Mammary epithelial cell (primary cell): ENCODE data around the gene INPP4B.

Source experiments
- EZH2 ChIP-seq: IDR thresholded peaks from 2 replicates; pipeline ENCODE4 v1.6.1; 2012; ENCODE audit warnings: low read length, inconsistent platforms, borderline replicate concordance
- TF ChIP-seq, protein P1 (sequence below), 2 donors: IDR thresholded peaks in 1 of 2; conservative IDR thresholded peaks in 1 of 2; 2 replicates each; pipeline ENCODE4 v1.5.1; 2011 to 2012; ENCODE audit warnings: inconsistent platforms in 2 of 2, low read length in 2 of 2, mild to moderate bottlenecking in 2 of 2, control low read depth in 1 of 2, low read depth in 1 of 2; ENCODE audit not compliant: insufficient read depth in 1 of 2; ENCODE audit errors: extremely low read depth in 1 of 2

DNA sequence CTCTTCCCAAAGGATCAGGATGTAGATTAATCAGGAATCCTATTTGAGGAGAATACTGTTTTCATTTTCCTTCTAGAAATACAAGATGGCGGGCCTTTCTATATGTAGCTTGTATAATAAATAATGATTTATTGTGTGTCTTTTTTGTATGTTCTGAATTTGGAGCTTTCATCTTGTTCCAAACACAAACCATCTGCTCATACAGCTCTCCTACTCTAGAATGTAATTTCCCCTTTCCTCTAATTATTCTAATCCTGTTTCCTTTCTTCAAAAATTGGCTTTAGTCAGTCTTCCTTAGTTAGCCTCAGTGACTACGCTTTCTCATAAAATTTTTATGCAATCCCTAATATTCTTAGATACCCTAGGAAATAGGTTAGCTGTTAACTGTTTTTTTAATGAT lies 422.2 kb downstream of the INPP4B start:
- TF ChIP-seq, protein P1, sequence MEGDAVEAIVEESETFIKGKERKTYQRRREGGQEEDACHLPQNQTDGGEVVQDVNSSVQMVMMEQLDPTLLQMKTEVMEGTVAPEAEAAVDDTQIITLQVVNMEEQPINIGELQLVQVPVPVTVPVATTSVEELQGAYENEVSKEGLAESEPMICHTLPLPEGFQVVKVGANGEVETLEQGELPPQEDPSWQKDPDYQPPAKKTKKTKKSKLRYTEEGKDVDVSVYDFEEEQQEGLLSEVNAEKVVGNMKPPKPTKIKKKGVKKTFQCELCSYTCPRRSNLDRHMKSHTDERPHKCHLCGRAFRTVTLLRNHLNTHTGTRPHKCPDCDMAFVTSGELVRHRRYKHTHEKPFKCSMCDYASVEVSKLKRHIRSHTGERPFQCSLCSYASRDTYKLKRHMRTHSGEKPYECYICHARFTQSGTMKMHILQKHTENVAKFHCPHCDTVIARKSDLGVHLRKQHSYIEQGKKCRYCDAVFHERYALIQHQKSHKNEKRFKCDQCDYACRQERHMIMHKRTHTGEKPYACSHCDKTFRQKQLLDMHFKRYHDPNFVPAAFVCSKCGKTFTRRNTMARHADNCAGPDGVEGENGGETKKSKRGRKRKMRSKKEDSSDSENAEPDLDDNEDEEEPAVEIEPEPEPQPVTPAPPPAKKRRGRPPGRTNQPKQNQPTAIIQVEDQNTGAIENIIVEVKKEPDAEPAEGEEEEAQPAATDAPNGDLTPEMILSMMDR (conservative IDR thresholded peaks at IDR 0.05 in 1 of 2, IDR thresholded peaks at IDR 0.05 in 1 of 2; ENCODE audit: extremely low read depth in 1 of 2, insufficient read depth in 1 of 2, low read depth in 1 of 2, low read length in 2 of 2), result no peak
- no peak for TF ChIP-seq EZH2
